Muscle layer of colon (tissue), 2 donors: ENCODE measurements around the gene CDC42BPG.

Experiments
- H3K27ac ChIP-seq: one replicate; pipeline ENCODE4 v1.7.0; 2013; ENCODE audit warnings: low read depth, mild to moderate bottlenecking, low read length, moderate library complexity
- H3K27me3 ChIP-seq, 2 donors: one replicate each; pipeline ENCODE4 v1.7.0; 2013; ENCODE audit warnings: low read length in 2 of 2, mild to moderate bottlenecking in 2 of 2; ENCODE audit not compliant: insufficient read depth in 2 of 2, control insufficient read depth in 1 of 2
- H3K36me3 ChIP-seq: one replicate; pipeline ENCODE4 v1.7.0; 2013; ENCODE audit warnings: mild to moderate bottlenecking, low read length; ENCODE audit not compliant: insufficient read depth
- H3K4me1 ChIP-seq: one replicate; pipeline ENCODE4 v1.7.0; 2013; ENCODE audit warnings: mild to moderate bottlenecking, low read length; ENCODE audit not compliant: insufficient read depth
- H3K4me3 ChIP-seq, 2 donors: one replicate each; pipeline ENCODE4 v1.7.0; 2013; ENCODE audit warnings: low read length in 2 of 2, low read depth in 1 of 2, mild to moderate bottlenecking in 1 of 2, moderate library complexity in 1 of 2
- H3K9ac ChIP-seq: one replicate; pipeline ENCODE4 v1.7.0; 2013; ENCODE audit warnings: low read length
- H3K9me3 ChIP-seq: one replicate; pipeline ENCODE4 v1.7.0; 2013; ENCODE audit warnings: mild to moderate bottlenecking, low read length
- donor health status: abdominal sarcoma.
- donor health status: Adenocarcinoma of cecum.

CDC42BPG gene

GRCh38 chr11:64842851-64843685, 1.4 kb downstream of the CDC42BPG start:
- H3K9me3 ChIP-seq, result no peaks in the 10 kb centered on the region
- no peak overlapping the region for H3K4me3 ChIP-seq
- peaks cover 0 to 4% of the 10 kb centered on the region in 2 donors for H3K27me3 ChIP-seq
- peaks cover 9% of the 10 kb centered on the region for H3K4me1 ChIP-seq
- H3K9ac ChIP-seq, result no peak overlapping the region
- H3K27ac ChIP-seq, result no peak overlapping the region
- H3K36me3 ChIP-seq, result no peaks in the 10 kb centered on the region

DNA sequence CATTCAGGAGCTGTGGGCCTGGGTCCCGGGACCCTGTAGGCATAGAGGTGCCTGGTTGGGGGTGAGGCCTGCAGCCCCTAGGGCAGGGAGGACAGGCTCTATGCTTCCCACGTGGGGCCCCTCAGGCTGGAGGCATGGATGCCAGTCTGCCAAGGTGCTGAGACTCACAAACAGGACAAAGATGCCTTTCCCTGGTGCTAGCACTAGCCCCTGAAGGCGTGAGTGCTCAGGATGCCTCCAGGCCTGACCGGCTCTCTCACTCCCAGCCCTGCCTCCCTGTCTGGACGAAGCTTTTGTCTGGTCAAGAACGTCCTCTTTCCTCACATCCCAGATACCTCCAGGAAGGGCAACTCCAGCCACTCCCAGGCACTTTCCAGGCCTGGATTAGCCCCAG, 2.1 kb downstream of the CDC42BPG start:
- Histone ChIP-seq H3K4me3 (no peak overlapping the region), H3K4me1 (peaks cover 7% of the 10 kb centered on the region), H3K36me3 (no peaks in the 10 kb centered on the region), H3K27me3 (peaks cover 0 to 4% of the 10 kb centered on the region in 2 donors), H3K9me3 (no peaks in the 10 kb centered on the region), H3K27ac (no peak overlapping the region), H3K9ac (no peak overlapping the region)

- no peak overlapping the region for H3K9ac ChIP-seq
- peaks cover 5% of the 10 kb centered on the region for H3K4me1 ChIP-seq
- H3K36me3 ChIP-seq, result no peaks in the 10 kb centered on the region
- H3K4me3 ChIP-seq, result no peak overlapping the region
- H3K27ac ChIP-seq, result no peak overlapping the region
- no peaks in the 10 kb centered on the region for H3K9me3 ChIP-seq
- peaks cover 0 to 4% of the 10 kb centered on the region in 2 donors for H3K27me3 ChIP-seq
These were observed 2.7 kb downstream of the CDC42BPG start for GRCh38 chr11:64841592-64842365.

DNA sequence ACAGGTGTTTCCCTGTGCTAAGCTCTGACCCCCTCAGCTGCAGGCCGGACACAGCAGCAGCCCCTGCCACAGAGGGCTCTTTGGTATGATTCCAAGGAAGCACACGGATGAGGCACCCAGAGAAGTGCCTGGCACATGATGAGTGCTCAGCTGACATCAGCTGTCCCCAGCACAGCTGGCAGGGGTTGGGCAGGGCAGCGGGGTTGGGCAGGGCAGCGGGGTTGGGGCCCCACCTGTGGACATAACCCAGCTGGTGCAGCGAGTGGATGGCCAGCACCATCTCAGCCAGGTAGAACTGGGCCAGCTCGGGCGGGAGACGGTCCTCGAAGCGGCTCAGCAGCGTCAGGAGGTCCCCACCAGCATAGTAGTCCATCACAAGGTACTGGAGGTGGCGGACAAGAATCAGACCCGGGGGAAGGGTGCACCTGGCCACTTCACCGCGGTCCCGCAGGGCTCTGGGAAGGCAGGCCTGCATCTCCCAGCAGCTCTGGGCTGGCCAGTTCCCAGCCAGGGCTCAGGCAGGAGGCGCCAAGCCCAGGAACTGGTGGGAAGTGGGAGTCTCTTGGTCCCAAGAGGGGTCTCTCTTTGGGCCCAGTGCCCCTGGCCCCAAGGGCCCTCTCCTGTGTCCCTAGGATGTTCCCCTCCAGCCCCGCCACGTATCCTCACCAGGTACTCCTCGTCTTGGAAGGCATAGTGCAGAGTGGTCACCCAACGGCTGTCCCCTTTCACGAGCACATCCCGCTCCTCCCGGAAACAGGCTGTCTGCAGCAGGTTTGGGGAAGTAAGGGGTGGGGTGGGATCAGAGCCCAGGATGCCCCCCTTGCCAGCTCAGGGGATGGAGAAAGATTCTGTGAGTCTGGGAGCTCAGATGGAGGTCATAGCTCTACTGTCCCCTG, 4.3 kb downstream of the CDC42BPG start:
- H3K4me1 ChIP-seq, result peaks cover 5% of the 10 kb centered on the region
- H3K27me3 ChIP-seq, result peaks cover 0 to 4% of the 10 kb centered on the region in 2 donors
- no peak overlapping the region for H3K27ac ChIP-seq
- H3K36me3 ChIP-seq, result no peaks in the 10 kb centered on the region
- H3K9me3 ChIP-seq, result no peaks in the 10 kb centered on the region
- H3K9ac ChIP-seq, result no peak overlapping the region
- H3K4me3 ChIP-seq, result no peak overlapping the region

DNA sequence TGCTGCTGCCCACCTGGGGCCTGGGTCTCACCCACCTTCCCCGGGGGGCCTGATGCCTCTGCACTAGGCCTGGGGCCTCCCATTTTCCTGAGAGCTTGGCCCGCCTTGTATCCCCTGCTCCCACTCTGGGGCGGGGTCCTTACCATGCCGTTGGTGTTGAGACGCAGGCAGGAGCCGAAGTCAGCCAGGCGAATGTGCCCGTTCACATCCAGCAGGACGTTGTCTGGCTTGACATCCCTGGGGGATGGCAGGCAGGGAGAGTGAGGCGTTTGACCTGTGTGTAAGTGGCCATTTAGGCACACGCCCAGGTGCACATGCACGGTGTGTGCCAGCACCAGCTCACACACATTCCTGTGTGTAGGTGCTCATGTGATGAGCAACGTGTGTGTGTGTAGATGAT, 5.1 kb downstream of the CDC42BPG start:
- no peak overlapping the region for H3K4me3 ChIP-seq
- no peaks in the 10 kb centered on the region for H3K27me3 ChIP-seq
- peaks cover 5% of the 10 kb centered on the region for H3K4me1 ChIP-seq
- no peaks in the 10 kb centered on the region for H3K9me3 ChIP-seq
- no peak overlapping the region for H3K9ac ChIP-seq
- H3K36me3 ChIP-seq, result no peaks in the 10 kb centered on the region
- H3K27ac ChIP-seq, result no peak overlapping the region

DNA sequence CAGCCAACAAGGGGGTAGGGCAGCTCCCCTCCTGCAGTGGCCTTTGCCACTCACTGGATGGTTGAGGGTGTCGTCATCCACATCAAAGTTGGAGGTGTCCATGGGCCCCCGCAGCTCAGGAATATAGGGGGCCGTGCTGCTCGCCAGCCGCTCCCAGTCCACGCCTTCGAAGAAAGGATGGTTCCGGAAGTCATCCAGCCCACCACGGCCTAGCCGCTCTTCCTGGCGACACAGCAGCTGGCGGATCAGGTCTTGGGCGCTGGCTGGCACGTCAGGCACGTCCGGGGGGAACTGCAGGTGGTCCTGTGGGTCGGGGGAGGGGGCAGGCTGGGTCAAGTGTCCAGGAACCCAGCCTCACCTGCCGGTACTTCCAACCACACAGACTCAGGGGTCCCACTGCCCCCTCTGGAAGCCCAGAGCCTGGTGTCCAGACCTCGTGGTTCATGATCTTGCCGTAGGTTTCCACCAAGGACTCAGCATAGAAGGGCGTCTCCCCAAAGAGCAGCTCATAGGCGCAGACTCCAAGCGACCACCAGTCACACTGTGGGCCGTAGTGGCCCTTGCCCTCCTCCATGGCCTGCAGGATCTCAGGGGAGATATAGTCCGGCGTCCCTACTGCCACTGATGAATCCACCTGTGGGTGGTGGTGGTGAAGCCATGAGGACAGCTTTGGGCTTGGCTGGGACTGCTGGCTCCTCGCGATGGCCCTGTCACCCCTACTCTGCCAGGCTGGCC, 5.7 kb downstream of the CDC42BPG start:
- H3K36me3 ChIP-seq, result no peaks in the 10 kb centered on the region
- no peaks in the 10 kb centered on the region for H3K9me3 ChIP-seq
- no peak overlapping the region for H3K4me3 ChIP-seq
- no peak overlapping the region for H3K27ac ChIP-seq
- no peak overlapping the region for H3K9ac ChIP-seq
- H3K27me3 ChIP-seq, result no peaks in the 10 kb centered on the region
- no peaks in the 10 kb centered on the region for H3K4me1 ChIP-seq

GRCh38 chr11:64837887-64838351, 6.5 kb downstream of the CDC42BPG start:
- H3K27me3 ChIP-seq, result no peaks in the 10 kb centered on the region
- no peak overlapping the region for H3K4me3 ChIP-seq
- H3K9ac ChIP-seq, result no peak overlapping the region
- H3K9me3 ChIP-seq, result no peaks in the 10 kb centered on the region
- no peak overlapping the region for H3K27ac ChIP-seq
- no peaks in the 10 kb centered on the region for H3K36me3 ChIP-seq
- no peaks in the 10 kb centered on the region for H3K4me1 ChIP-seq

GRCh38 chr11:64836448-64837072, 7.9 kb downstream of the CDC42BPG start:
- Histone ChIP-seq H3K4me3 (no peak overlapping the region), H3K9me3 (no peaks in the 10 kb centered on the region), H3K27me3 (no peaks in the 10 kb centered on the region), H3K4me1 (no peaks in the 10 kb centered on the region), H3K9ac (no peak overlapping the region), H3K36me3 (no peaks in the 10 kb centered on the region), H3K27ac (no peak overlapping the region)

GRCh38 chr11:64835616-64836447, 8.6 kb downstream of the CDC42BPG start:
- H3K27ac ChIP-seq, result no peak overlapping the region
- H3K4me3 ChIP-seq, result no peak overlapping the region
- no peaks in the 10 kb centered on the region for H3K27me3 ChIP-seq
- no peaks in the 10 kb centered on the region for H3K9me3 ChIP-seq
- H3K9ac ChIP-seq, result no peak overlapping the region
- no peaks in the 10 kb centered on the region for H3K36me3 ChIP-seq
- H3K4me1 ChIP-seq, result no peaks in the 10 kb centered on the region
